SKM-1 treated with dmso at 0.1 percent for 144 hours (cell line): ENCODE data around the gene TMEM115.

ENCODE experiments used
- DNase-seq: peaks from one replicate; lab custom pipeline; 2025; ENCODE audit not compliant: unreplicated experiment; lab: John Stamatoyannopoulos, UW

The TMEM115 gene

DNA sequence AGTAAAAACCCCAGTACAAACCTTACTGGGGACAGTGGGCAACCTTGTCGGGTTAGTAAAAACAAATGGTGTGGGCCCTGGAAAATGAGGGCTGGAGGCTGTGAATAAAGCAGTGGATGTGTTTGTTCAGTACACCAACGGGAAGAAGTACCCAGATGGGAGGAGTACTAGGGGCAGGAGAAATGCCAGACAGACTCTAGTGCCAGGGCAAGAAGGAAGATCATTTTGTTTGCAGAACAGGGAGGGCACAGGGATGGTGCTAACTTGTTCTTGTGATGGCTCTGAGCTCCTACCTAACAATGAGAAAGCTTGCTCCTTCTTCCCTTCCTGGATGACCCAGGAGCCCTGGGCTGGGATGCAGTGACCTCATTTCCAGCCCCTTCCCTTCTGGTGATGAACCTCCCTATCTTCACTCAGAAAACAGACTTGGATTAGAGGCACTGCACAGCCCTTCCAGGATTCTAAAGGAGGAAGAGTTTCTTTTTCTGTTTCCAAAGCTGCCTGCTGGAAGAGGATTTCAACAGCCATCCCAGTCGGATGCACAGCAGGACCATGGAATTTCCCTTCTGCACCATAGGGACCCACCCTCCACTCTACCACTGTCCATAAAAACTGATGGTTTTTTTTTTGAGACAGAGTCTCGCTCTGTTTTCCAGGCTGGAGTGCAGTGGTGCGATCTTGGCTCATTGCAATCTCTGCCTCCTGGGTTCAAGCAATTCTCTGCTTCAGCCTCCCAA is 24.8 kb downstream of the TMEM115 start:
- no peak for DNase-seq

DNA sequence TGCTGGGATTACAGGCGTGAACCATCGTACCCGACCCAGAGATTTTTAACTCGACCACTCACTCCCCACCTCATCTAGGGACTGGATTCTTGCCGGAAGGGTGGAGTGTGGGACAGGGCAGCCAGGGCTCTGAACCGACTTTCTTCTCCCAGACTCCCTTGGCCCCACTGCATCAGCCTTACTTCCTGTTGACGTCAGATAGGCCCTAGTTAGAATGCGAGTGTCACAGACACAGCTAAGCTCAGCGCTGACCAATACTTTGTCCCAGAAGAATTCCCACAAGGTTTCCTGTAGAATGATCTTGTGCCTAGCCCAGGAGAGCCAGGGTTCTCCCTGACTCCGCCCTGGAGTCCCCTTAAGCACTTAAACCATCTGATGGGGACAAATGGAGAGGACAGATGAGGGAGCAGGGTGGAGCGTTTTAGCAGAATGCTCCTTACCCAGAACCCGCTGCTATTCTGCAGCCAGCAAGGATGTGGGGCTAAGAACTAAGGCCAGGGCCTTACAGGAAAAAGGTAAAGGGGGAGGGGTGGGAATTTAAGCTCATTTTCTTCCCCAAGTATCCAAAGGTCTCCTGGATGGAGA is 25.5 kb downstream of the TMEM115 start:
- DNase-seq, result no peak

DNA sequence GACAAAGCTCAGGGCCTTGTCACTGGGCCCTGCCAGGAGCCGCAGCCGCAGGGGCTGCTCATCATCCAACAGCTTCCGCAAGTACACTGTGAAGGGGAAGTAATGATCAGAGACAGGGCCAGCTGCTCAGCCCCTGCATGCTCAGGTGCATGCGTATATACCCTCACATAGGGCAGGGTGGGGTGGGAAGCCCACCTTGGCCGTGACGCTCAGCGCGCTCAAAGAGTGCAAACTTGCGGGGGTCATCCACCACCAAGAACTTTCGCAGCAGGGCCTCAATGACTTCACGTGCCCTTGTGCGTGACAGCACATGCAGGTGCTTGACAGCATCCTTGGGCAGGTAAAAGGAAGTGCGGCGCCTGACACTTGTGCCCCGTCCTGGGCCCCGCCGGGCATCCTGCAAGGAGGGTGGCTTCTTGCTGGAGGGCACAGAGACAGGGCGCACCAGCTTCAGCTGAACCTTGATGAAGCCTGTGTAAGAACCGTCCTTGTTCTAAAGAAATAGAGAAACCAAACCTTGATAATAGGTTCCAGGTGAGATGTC is 27.9 kb downstream of the TMEM115 start:
- DNase-seq, result no peak

DNA sequence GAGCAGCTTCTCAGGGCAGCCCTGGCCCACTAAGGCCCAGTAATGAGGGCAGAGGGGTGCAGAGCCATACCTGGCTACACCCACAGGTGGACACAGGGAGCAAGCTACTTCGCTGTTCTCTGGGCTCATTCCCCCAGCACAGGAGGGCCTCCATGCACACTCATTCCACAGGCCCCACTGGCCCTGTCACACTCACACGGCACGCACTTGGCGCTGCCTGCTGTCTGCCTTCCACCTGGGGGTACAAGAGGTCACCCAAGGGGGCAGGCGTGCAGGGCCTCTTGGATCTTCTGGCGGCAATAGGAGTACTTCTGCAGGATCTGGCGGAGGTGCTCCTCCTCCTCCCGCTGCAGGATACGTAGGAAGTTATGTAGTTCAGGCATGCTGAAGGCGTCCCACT is 29.0 kb downstream of the TMEM115 start:
- DNase-seq, result no peak

DNA sequence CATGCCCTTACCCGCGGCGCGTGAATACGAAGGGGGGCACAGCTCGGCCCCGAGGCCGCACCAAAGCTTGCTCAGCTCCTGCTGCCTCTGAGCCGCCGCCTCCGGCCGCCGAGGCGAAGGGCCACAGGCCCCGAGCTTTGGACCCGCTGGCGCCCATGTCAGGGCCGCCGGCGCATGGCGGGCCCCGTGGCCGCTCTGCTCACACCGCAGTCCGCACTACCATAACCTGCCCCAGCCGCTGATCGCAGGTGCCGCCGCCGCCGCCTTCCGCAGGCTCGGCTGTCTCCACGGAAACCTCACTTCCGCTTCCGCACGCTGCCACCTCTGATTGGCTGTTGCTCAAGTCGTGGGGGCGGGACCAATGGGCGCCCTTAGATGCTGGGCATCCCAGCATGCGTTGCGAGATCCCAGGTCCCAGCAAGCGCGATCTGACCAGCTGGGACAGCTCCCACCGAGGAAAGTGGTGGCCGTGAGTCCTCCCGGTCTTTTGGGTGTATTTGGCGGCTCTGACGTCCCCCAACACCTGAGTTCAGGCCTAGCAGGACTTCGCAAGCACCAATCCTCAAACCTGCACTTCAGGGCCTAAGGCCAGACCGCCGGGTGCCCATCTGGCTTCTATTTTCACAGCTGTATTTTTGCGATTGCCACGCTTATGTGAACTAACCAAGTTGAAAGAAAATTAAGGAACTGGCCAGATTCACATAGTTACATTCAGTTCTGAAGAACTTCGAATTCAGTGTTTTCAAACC is 31.2 kb downstream of the TMEM115 start, which contains the start of gene TUSC2:
TUSC2 (minus strand) TSS at position 281 of the 749 bp plus-strand sequence; CDS start at position 157, 124 bp downstream.
- peak; percentile 96 for DNase-seq

DNA sequence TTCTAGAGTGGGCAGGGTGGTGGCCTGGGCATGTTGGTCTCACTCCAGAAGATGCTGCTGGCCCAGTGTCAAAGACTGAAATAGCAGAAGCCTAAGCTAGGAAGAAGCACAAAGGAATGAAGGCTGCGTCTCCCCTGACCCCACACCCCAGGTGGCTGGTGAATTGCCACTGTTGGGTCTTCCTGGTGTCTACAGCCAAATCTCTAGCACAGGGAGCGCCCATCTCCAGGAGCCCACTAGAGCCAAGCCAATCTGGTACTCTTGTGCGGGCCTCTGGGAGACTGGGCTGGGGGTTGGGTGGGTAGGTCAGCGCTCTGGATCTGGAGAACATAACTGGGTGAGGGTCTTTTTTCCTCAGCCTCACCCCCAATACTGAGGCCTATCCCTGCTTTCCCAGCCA is 32.2 kb downstream of the TMEM115 start:
- DNase-seq, result no peak

DNA sequence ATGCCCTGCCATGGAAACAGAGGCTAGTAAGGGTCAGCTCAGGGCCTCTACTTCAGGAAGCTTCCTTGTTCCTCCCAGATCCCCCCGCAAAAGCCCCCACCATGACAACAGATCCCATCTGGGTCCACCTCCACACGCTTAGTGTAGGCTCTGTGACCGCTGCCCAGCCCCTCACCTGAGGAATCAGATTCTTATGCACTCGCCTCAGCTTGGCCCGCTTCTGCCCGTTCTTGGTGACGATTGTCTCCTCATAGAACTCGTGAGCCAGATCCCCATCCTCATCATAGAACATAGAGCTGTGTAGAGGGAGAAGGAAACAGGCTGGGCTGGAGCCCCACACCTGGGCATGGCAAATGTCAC is 33.2 kb downstream of the TMEM115 start:
- DNase-seq, result no peak

DNA sequence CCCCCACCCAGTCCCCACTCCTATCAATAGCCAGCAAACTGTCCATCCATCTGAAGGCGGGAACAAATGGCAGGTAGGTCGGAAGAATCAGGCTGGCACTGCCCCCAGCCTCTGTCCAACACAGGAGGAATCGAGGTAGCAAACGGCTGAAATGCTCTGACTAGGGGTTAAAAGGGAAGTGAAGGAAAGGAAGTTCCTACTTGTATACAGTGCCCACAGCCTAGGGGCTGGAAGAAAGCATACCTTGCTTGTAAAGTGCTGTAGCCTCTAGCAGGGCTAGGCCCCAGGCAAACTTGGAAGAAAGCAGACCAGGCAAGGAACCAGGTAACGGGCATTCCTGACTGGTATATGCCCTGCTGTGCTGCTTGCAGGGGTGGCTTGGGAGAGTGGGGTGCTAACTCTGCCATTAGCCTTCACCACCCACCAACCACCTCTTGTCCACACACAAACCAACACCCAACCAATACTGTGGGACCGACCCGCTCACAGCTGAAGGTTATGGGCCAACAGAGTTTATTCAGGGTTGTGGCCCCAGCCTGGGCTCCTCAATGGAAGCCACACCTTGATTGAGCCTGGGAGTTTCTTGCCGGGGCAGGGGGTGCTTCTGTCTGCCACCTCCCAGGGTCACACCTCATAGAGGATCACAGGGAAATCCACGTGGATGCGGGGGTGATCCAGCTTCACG is 33.7 kb downstream of the TMEM115 start:
- DNase-seq, result no peak

DNA sequence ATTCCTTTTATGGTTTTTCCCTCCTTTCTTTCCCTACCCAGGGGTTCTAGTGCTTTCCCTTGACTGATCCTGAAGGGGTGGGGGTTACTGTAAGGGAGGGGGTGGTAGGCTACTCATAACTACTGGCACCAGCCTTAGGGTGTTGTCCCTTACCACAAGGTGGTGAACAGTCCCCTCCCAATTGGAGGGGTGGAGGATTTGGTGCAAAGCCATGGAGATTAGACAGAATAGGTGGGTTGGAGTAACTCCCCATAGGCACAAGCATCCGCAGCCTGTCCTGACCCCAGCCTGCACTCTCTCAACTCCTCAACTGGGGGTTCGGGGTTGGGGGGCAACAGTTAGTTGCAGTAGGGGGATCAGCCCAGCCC is 34.2 kb downstream of the TMEM115 start:
- DNase-seq, result no peak

DNA sequence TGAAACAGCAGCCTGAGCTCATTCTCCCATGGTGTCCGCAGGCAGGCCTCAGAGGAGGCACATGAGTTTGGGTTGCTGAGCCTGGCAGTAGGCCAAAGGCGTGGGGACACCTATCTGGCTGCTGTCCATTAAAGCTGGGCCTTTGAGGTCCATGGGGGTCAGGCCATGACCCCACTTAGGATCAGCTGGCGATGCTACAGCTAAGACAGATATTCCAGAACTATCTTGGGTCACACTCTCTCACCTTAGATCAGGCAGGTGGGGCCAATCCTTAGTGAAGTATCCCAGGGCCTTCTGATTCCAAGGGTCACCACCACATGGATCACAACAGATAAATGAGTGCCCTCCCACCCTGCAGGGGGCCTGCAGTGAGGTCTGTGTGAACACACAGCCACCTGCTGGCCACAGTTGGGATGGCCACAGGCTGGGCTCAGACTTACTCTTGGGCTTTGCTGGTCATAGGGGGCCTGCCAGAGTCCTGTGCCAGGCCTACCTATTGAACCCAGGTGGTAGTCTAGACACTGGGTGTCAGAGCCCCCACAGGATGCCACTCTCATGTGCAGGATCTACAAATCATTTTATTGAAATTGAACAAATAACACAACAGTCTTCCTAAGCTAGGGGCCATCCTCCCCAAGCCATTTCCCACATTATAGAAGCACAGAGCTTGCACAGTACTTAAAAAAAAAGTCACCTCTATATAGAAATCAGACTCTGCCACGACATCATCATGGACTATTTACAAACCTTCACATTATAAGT is 34.8 kb downstream of the TMEM115 start:
- DNase-seq, result no peak

DNA sequence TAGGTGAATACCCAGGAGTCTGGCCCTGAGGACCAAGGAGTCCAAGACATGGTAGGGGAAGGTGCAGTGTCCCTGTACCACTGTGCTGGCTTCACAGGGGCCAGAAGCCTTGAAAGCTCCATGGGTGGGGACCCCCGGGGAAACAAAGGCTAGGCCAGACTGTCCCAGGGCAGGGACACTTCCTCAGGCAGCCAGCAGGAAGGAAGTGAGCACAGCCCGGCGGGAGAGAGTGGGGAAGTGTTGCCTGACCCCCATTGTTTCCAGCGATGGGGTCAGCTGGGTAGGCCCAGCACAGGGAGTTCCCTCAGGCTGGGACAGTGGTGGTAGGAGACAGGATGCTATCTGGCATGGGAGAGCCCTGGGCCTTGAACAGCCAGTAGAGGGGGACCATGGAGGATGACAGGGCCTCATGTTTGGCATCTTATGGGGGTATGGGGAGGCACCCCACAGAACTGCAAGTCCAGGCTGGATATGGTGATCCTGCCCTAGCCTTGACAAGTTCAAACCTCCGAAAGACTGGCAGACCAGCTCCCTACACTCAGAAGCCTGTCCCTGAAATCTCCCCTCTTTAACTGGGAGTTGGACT is 35.6 kb downstream of the TMEM115 start:
- DNase-seq, result no peak

DNA sequence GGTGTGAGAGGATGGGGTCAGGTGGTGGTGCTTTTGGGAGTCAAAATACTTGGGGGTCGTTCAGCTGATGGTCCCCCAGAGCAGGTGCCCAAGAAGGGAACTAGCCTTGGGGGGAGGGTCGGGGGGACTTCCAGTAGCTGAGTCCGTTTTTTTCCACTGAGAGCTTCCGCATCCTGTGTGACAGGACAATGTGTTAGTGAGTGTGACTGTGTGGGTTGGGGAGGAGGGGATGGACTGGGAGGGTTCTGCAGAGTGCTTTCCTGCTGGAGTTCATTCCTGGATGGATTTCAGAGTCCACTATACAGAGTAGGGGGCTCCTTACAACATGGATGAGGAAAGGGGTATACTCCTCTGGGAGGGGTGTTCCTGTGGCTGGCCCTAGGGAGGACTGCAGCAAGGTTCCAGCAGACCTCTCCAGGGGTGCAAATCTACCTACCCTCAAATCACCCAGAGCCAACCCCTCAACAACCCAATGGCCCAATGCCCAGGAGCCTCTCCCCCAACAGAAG is 36.2 kb downstream of the TMEM115 start:
- no peak for DNase-seq

DNA sequence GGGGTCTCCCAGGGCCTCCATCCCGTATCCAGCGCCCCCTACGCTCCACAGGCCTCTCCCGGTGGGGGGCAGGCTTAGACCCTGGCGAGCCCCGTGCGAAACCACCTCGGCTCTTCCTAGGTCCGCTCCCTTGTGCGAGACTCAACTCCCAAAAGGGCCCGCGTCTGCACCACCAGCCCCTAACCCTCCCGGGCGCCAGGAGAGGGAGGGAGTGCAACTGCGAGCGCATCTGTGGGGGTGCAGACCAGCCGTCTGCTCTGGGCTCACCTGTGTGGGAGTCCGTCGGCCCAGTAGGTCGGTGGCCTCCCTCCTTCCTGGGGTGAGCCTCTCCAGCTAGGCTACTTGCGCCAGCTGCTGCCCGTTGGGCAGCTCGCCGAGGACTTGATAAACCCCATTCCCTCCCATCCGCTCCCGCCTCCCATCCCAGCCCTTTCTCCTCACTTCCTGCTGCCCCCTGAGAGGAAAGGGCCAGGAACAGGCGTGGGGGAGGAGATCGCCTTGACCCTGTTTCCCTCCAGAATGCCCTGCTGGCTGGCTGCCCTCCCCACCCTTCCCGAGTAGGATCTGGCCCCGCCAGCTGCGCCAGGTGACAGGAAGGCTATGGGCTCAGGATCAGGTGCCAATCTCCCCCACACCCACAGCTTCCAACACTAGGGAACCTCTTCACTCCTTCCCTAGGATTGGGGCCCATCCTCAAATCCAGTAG is 36.8 kb downstream of the TMEM115 start, which contains the start of gene HYAL2:
HYAL2 (minus strand) TSS at position 360 of the 706 bp plus-strand sequence. CDS start 2,256 bp downstream, outside the sequence.
- no peak for DNase-seq

DNA sequence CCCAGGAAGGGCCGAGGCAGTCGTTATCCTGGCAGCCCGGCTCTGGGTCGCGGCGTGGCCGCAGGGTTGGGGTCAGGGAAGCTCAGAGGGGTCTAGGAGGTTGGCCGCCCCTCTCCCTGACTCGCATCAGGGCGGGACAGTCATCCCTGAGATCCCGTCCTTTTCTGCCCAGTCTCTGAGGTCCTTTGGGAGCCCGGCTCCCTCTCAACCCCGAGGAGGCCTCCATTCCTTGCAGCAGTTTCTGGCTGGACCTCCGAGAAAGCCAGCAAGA is 37.3 kb downstream of the TMEM115 start:
- no peak for DNase-seq

DNA sequence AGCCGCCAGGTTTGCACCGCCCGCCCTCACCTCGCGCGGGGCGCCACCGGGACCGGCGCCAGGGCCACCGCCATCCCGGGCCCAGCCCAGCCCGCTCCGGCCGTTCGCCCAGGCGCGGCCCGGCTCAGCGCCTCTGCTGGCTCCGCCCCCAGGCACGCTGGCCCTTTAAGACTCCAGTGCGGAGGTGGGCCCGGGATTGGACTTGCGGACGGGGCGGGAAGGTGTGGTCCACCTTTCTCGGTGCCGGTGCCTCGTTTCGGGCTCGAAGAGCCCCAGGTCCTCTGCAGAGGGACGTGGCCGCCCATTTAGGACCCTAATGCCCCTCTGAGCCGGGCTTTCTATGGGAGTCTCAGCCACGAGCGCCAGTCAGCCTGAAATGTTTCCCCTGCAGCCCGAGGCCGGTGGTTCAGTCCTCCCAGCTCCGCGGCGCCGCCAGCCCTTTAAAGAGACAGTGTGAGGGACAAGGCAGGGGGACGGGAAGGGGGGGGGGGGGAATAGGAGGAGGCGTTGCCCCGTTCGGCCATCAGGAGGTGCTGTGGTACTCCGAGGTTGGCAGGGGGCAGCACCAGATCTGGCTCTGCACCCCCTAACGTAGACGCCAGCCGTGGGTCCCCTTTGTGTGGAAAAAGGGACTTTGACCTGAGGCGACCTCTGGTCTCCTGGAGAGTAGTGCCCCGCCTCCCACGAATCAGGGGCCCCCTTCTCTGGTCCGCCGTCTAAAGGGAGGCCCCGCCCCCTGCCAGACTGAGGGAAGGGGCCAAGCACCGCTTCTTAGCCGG is 37.8 kb downstream of the TMEM115 start:
- DNase-seq, result peak; percentile 90

DNA sequence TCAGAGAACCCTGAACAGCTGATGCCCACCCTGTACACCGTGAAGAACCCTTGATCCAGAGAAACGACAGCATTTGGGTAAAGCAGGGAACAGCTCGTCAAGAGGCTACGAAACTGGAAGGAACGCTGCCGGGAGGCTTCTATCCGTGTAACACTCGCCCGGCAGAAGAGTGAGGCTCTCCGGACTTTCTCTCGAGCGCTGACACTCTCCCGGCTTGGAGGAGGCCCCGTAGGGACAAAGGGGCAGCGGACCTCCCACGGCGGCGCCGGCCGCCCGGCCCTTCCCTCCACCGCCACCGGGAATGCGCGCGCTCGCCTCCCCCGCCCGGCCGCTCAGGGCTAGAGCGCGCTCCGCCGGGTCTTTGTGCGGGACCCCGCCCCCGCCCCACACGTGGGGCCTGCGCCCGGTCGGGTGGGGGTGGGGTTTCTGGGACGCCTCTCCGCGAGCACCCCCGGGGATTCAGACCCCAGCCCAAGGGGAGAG is 38.4 kb downstream of the TMEM115 start:
- DNase-seq, result peak; percentile 44

DNA sequence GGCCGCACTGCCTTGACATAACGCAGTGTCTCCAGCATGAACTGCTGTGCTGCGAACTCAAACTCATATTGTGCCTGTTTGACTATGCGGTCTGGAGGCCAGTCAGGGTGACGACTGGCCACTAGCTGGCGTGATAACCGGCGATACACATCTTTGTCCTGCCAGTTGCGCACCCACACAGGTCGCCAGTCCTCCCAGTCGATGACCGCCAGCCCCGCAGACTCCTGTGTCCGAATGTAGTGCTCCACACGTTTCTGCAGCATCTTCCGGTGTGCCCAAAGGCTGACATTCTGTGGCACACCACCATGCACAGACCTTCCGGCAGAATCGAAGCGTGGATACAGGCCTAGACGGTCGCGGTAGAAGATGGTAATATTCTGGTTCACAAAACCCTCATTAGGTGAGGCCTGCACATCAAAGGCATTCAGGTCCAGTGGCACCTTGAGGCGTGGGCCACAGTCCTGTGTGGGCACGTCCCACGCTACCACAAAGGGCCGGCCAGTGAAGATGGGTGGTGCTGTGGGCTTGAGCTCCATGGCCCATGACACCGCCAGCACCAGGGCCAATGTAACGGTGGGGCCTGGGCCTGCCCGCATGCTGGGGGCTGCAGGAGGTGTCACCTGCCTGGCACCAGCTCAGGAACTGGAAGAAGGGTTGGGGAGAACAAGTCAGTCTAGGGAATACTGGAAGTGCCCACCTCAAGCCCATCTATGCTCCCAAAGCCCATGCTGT is 39.3 kb downstream of the TMEM115 start:
- DNase-seq, result no peak
